K562 (cell line): ENCODE data around the gene CDKN3. TPM values are rescaled to one million over a fixed set of nuclear protein-coding genes. Genes with fewer than 3 reads are reported as not detected.
A peak's percentile ranks its signal among the peaks of the same experiment; 100 is the strongest.

Experiments
- ATAC-seq: fragments of 200-7000 bp; cut with Tn5 transposase; 3 replicates; pipeline ENCODE4 v1.9.1; 2020; ENCODE audit warnings: moderate library complexity
- BruUV-seq: library from RNA; stranded (reverse); fragments of 400-500 nt; replicated peaks from 2 replicates; lab custom pipeline; 2021; lab: Mats Ljungman, UMichigan
- CTCF ChIA-PET: fragments of 300-600 bp; formaldehyde crosslinking; extraction: SDS; loops from one replicate; lab custom pipeline; 2021; ENCODE audit warnings: low intra/inter-chr PET ratio; lab: Yijun Ruan, JAX
- POLR2A ChIA-PET: fragments of 300-600, 350-650 bp; sonication (Branson Sonifier 250); formaldehyde crosslinking; extraction: SDS; loops from one replicate; lab custom pipeline; 2021; ENCODE audit warnings: antibody characterized with exemption, inconsistent platforms; lab: Yijun Ruan, JAX
- DNase-seq, 4 experiments: peaks; one replicate each; pipeline versions ENCODE4 v3.0.0 to v3.0.0-alpha.2; 2011 to 2018; ENCODE audit warnings: low spot score in 3 of 4, mixed read lengths in 3 of 4; ENCODE audit errors: extremely low read depth in 1 of 4
- FAIRE-seq: peaks from 2 replicates; lab custom pipeline; 2011; peaks lifted over from hg19 to GRCh38; lab: Jason Lieb, UNC
- H2AFZ ChIP-seq: 2 replicates; pipeline ENCODE4 v1.6.0; 2011; ENCODE audit warnings: low read depth, low read length, control low read depth, inconsistent platforms
- H3K27ac ChIP-seq: fragments of 200-600 bp; 3 replicates; pipeline ENCODE4 v1.8.0; 2011; ENCODE audit warnings: low read depth, mild to moderate bottlenecking, control low read depth, inconsistent platforms, low read length, moderate library complexity, mixed read lengths; ENCODE audit errors: extremely low read depth
- H3K27me3 ChIP-seq, 2 experiments: fragments of 300-600 bp in 1 of 2; 2 replicates in 1 of 2; 3 replicates in 1 of 2; pipeline versions ENCODE4 v1.6.0 to v1.8.0; 2011; ENCODE audit warnings: inconsistent platforms in 2 of 2, low read length in 2 of 2, mild to moderate bottlenecking in 1 of 2, mixed read lengths in 1 of 2, moderate library complexity in 1 of 2; ENCODE audit not compliant: control insufficient read depth in 2 of 2, insufficient read depth in 2 of 2
- H3K36me3 ChIP-seq: fragments of 300-600 bp; 3 replicates; pipeline ENCODE4 v1.8.0; 2011; ENCODE audit warnings: mild to moderate bottlenecking, low read length, inconsistent platforms; ENCODE audit not compliant: control insufficient read depth, insufficient read depth
- H3K4me1 ChIP-seq, 2 experiments: fragments of 200-600 bp in 1 of 2; replicated peaks in 1 of 2; 2 replicates in 1 of 2; 3 replicates in 1 of 2; pipeline versions ENCODE4 v1.5.1 to v1.8.0; 2011; ENCODE audit warnings: inconsistent platforms in 2 of 2, low read length in 2 of 2, mild to moderate bottlenecking in 1 of 2, mixed read lengths in 1 of 2, moderate library complexity in 1 of 2; ENCODE audit not compliant: control insufficient read depth in 2 of 2, insufficient read depth in 2 of 2
- H3K4me2 ChIP-seq: 2 replicates; pipeline ENCODE4 v1.6.1; 2011; ENCODE audit warnings: low read length, control low read depth, inconsistent platforms, mixed read lengths; ENCODE audit not compliant: insufficient read depth
- H3K4me3 ChIP-seq: fragments of 200-600 bp; sonication (generic), shearing (Covaris generic); 2 replicates; pipeline ENCODE4 v1.5.1; 2016; ENCODE audit warnings: control low read depth, inconsistent platforms
- H3K79me2 ChIP-seq: fragments of 200-600 bp; 3 replicates; pipeline ENCODE4 v1.8.0; 2011; ENCODE audit warnings: low read length, inconsistent platforms; ENCODE audit not compliant: control insufficient read depth, insufficient read depth
- H3K9ac ChIP-seq, 2 experiments: 2 replicates each; pipeline versions ENCODE4 v1.6.0 to v1.6.1; 2011; ENCODE audit warnings: low read depth in 2 of 2, low read length in 2 of 2, control low read depth in 1 of 2, inconsistent platforms in 1 of 2, mild to moderate bottlenecking in 1 of 2, mixed read lengths in 1 of 2; ENCODE audit not compliant: insufficient read depth in 1 of 2
- H3K9me1 ChIP-seq: one replicate; pipeline ENCODE4 v1.6.0; 2011; ENCODE audit warnings: inconsistent platforms, mild to moderate bottlenecking, low read length, moderate library complexity; ENCODE audit not compliant: control insufficient read depth, insufficient read depth
- H3K9me3 ChIP-seq: replicated peaks from 2 replicates; pipeline ENCODE4 v1.5.1; 2011; ENCODE audit warnings: low read depth, low read length, inconsistent platforms; ENCODE audit not compliant: control insufficient read depth, insufficient read depth
- H4K20me1 ChIP-seq: replicated peaks from 2 replicates; pipeline ENCODE4 v1.6.1; 2011; ENCODE audit warnings: low read length, inconsistent platforms, mixed read lengths; ENCODE audit not compliant: control insufficient read depth, insufficient read depth
- CHCHD3 ChIP-seq: fragments of 250-450 bp; sonication (Bioruptor Pico); IDR thresholded peaks from 2 replicates; pipeline ENCODE4 v2.1.2; 2022; ENCODE audit warnings: mild to moderate bottlenecking
- DDX20 ChIP-seq: fragments of 450-650 bp; IDR thresholded peaks from 2 replicates; pipeline ENCODE4 v1.6.1; 2016; ENCODE audit warnings: missing genetic modification characterization, low read depth, mild to moderate bottlenecking, missing compliant biosample characterization, moderate library complexity
- MEIS2 ChIP-seq: fragments of 450-650 bp; IDR thresholded peaks from 2 replicates; pipeline ENCODE4 v1.6.1; 2014; ENCODE audit warnings: mild to moderate bottlenecking; ENCODE audit not compliant: partially characterized antibody
- MIER1 ChIP-seq: fragments of 450-650 bp; IDR thresholded peaks from 2 replicates; pipeline ENCODE4 v1.6.1; 2016; ENCODE audit warnings: antibody characterized with exemption, mild to moderate bottlenecking, low read depth
- NFIC ChIP-seq: fragments of 450-650 bp; IDR thresholded peaks from 2 replicates; pipeline ENCODE4 v1.6.1; 2017; ENCODE audit warnings: mild to moderate bottlenecking, inconsistent platforms
- SP2 ChIP-seq: IDR thresholded peaks from 2 replicates; pipeline ENCODE4 v1.6.1; 2011; ENCODE audit warnings: mild to moderate bottlenecking, low read depth, low read length, moderate library complexity; ENCODE audit not compliant: poor library complexity, severe bottlenecking; ENCODE audit errors: extremely low read depth
- THRAP3 ChIP-seq: fragments of 450-650 bp; IDR thresholded peaks from 2 replicates; pipeline ENCODE4 v1.6.1; 2016; ENCODE audit warnings: mild to moderate bottlenecking, inconsistent platforms, borderline replicate concordance
- U2AF2 ChIP-seq: fragments of 200-400 bp; formaldehyde crosslinking; optimal IDR thresholded peaks from 2 replicates; pipeline ENCODE3; 2017; ENCODE audit warnings: low read depth, mild to moderate bottlenecking, low read length
- YY1 ChIP-seq, 3 experiments: IDR thresholded peaks; 2 replicates each; pipeline ENCODE4 v1.6.1; 2011; ENCODE audit warnings: low read length in 2 of 3, mild to moderate bottlenecking in 2 of 3, moderate library complexity in 2 of 3, borderline replicate concordance in 1 of 3, control low read depth in 1 of 3, low read depth in 1 of 3; ENCODE audit not compliant: insufficient read depth in 3 of 3, insufficient replicate concordance in 2 of 3, control insufficient read depth in 1 of 3, insufficient read length in 1 of 3; ENCODE audit errors: extremely low read depth in 1 of 3
- ZNF146 ChIP-seq: IDR thresholded peaks from one replicate; pipeline ENCODE4 v1.6.1; 2018; ENCODE audit warnings: missing compliant biosample characterization; ENCODE audit not compliant: unreplicated experiment
- ZNF507 ChIP-seq: conservative IDR thresholded peaks from 2 replicates; pipeline ENCODE4 v1.6.1; 2017; ENCODE audit warnings: missing genetic modification characterization, missing compliant biosample characterization
- ZNF75A ChIP-seq: fragments of 450-650 bp; formaldehyde crosslinking; IDR thresholded peaks from 2 replicates; pipeline ENCODE4 v1.4.0; 2020; ENCODE audit warnings: mild to moderate bottlenecking
- ZNF79 ChIP-seq: fragments of 250-450 bp; sonication (Bioruptor Pico); IDR thresholded peaks from 2 replicates; pipeline ENCODE4 v1.4.0; 2020; ENCODE audit warnings: low read depth, mild to moderate bottlenecking, moderate library complexity
- WGBS: fragments of 100-300 bp; shearing (Covaris generic); methylation state at CpG from one replicate; pipeline ENCODE4 v1.1.6; 2016; ENCODE audit warnings: low coverage, mixed read lengths; ENCODE audit not compliant: insufficient coverage; ENCODE audit errors: missing lambda C conversion rate; 5-methylcytosine and 5-hydroxymethylcytosine counted together
- in situ Hi-C: fragments of 300-500 bp; cut with MboI; formaldehyde crosslinking; loops from 4 replicates; pipeline ENCODE4 v1.15.0; 2018; ENCODE audit warnings: inconsistent platforms, mixed read lengths
- intact Hi-C: fragments of 100-400 bp; cut with micrococcal nuclease; formaldehyde crosslinking; loops from 2 replicates; pipeline ENCODE4 v1.14.2; 2022
- polyA plus RNA-seq, 8 experiments: library from polyadenylated mRNA; depleted of rRNA in 4 of 8; stranded (reverse) in 5 of 8; unstranded in 3 of 8; fragments of >200 nt; fragmentation: Nextera tagmentation in 2 of 8; fragmentation: Illumina TruSeq in 1 of 8; extraction: Ambion mirVana in 2 of 8; extraction: Trizol in 1 of 8; gene quantifications; 2 replicates each; pipeline versions ENCODE4 v1.2.1 to v1.2.3, GENCODE V29; 2011 to 2014; ENCODE audit warnings: inconsistent platforms in 1 of 8, missing spikeins in 1 of 8
- total RNA-seq, 7 experiments: library from RNA; depleted of rRNA in 6 of 7; stranded (reverse); fragments of >200 nt in 6 of 7; fragmentation: Illumina TruSeq in 2 of 7; extraction: Trizol in 2 of 7; gene quantifications; 2 replicates each; pipeline versions ENCODE4 v1.2.1 to v1.2.3, GENCODE V29; 2011 to 2021; ENCODE audit warnings: low replicate concordance in 1 of 7

CDKN3 gene
- total and polyA plus RNA-seq, 9 of the 15 experiments (the other 6 are each of a cell fraction or from before 2014, with no cell fraction given): 41.3 to 128 (median 70.7) TPM

GRCh38 chr14:54353266-54353665 is 43.5 kb upstream of the CDKN3 start (continued):
- no peak for TF ChIP-seq SP2
- no peak for TF ChIP-seq MIER1
- no peak for TF ChIP-seq ZNF507
- no peak for TF ChIP-seq MEIS2
- TF ChIP-seq YY1 (IDR thresholded peaks at IDR 0.05; ENCODE audit: borderline replicate concordance in 1 of 3, control insufficient read depth in 1 of 3, extremely low read depth in 1 of 3, insufficient read depth in 3 of 3, insufficient read length in 1 of 3, insufficient replicate concordance in 2 of 3, low read depth in 1 of 3, low read length in 2 of 3): no peak
- TF ChIP-seq DDX20 (tag): no peak
- TF ChIP-seq U2AF2: no peak
- no peak for TF ChIP-seq ZNF75A (CRISPR knock-in tag)
- TF ChIP-seq ZNF146 (CRISPR knock-in tag): no peak
- no peak for TF ChIP-seq CHCHD3
- TF ChIP-seq ZNF79 (CRISPR knock-in tag): no peak

GRCh38 chr14:54353694-54354093 is 43.1 kb upstream of the CDKN3 start:
- in situ Hi-C loops: no loop called here
- H2AFZ ChIP-seq: no peak overlapping the region
- H3K4me1 ChIP-seq: no peaks in the 10 kb centered on the region; a peak in 1 of 5 replicates
- intact Hi-C loops: no loop called here
- H3K9ac ChIP-seq: no peak overlapping the region
- H3K27ac ChIP-seq: no peak overlapping the region
- H3K9me3 ChIP-seq: no peaks in the 10 kb centered on the region
- WGBS: 8% methylated on average over 2 of the region's 2 CpGs
- BruUV-seq: no TSS peak
- ATAC-seq (no peak), FAIRE-seq (no peak), DNase-seq (no peak)
- H4K20me1 ChIP-seq: no peaks in the 10 kb centered on the region
- H3K27me3 ChIP-seq: peaks cover 4 to 9% of the 10 kb centered on the region in 2 experiments; a peak in 2 of 5 replicates
- H3K4me3 ChIP-seq: no peak overlapping the region
- CTCF ChIA-PET: no interaction called here
- no peaks in the 10 kb centered on the region for H3K79me2 ChIP-seq
- no peak overlapping the region for H3K4me2 ChIP-seq
- no peaks in the 10 kb centered on the region for H3K36me3 ChIP-seq
- POLR2A ChIA-PET: interaction anchor here (0.6 kb wide), 1 partner anchor 330 kb away, joined by 3 read pairs; no protein-coding TSS in a partner anchor
- H3K9me1 ChIP-seq: no peaks in the 10 kb centered on the region
- TF ChIP-seq THRAP3 (no peak), NFIC (peak; percentile 61)
